Measurements from ENCODE around the gene LRRC56.

DNA sequence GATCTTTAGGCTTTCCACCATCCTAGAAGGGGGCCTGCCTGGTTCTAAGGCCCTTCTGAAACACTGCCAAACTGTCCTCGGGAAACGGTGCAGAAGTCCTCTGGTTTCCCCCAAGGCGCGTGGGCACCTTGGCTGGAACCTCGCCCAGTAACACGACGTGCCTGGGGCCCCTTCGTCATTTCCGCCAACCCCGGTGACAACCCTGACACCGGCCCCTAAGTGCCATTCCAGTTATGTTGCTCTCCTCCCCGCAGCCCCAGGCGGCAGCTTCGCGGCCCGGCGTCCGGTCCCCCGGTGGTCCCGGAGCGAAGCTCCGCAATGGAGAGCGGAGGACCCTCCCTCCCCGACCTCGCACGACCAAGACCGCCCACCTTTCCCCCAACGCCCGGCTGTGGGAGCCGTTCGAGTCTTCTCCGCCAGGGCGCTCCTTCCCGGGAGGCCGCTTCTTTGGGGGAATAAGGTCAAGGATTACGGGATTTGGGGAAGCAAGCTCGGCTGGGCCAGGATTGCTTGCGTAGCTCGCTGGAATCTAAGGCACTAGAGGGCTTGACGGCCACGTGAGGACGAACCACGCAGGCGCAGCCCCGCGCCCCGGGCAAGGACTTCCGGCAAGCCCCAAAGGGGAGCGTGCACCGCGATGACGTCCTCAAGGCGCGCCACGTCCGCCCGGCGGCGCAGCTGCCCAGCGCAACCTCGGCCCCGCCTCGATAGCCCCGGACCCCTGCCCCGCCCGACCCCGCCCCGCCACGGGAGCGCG lies 30.9 kb upstream of the LRRC56 start:
- TF ChIP-seq EZH2phosphoT487 (IDR thresholded peaks at IDR 0.05; ENCODE audit: unreplicated experiment) (no peak), EZH2 (IDR thresholded peaks at IDR 0.05; ENCODE audit: low read depth, unreplicated experiment) (no peak), JUNB (IDR thresholded peaks at IDR 0.05; ENCODE audit: unreplicated experiment) (no peak), CREB1 (CRISPR knock-in tag; IDR thresholded peaks at IDR 0.05; ENCODE audit: low read depth) (peak; percentile 98), POLR2AphosphoS5 (IDR thresholded peaks at IDR 0.05; ENCODE audit: low read depth) (no peak; the same call in 1 of the 2 replicates)
- TF ChIP-seq, protein P1, sequence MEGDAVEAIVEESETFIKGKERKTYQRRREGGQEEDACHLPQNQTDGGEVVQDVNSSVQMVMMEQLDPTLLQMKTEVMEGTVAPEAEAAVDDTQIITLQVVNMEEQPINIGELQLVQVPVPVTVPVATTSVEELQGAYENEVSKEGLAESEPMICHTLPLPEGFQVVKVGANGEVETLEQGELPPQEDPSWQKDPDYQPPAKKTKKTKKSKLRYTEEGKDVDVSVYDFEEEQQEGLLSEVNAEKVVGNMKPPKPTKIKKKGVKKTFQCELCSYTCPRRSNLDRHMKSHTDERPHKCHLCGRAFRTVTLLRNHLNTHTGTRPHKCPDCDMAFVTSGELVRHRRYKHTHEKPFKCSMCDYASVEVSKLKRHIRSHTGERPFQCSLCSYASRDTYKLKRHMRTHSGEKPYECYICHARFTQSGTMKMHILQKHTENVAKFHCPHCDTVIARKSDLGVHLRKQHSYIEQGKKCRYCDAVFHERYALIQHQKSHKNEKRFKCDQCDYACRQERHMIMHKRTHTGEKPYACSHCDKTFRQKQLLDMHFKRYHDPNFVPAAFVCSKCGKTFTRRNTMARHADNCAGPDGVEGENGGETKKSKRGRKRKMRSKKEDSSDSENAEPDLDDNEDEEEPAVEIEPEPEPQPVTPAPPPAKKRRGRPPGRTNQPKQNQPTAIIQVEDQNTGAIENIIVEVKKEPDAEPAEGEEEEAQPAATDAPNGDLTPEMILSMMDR (conservative IDR thresholded peaks at IDR 0.05; ENCODE audit: low read depth in 2 of 2), result no peak
- TF ChIP-seq, protein P2, sequence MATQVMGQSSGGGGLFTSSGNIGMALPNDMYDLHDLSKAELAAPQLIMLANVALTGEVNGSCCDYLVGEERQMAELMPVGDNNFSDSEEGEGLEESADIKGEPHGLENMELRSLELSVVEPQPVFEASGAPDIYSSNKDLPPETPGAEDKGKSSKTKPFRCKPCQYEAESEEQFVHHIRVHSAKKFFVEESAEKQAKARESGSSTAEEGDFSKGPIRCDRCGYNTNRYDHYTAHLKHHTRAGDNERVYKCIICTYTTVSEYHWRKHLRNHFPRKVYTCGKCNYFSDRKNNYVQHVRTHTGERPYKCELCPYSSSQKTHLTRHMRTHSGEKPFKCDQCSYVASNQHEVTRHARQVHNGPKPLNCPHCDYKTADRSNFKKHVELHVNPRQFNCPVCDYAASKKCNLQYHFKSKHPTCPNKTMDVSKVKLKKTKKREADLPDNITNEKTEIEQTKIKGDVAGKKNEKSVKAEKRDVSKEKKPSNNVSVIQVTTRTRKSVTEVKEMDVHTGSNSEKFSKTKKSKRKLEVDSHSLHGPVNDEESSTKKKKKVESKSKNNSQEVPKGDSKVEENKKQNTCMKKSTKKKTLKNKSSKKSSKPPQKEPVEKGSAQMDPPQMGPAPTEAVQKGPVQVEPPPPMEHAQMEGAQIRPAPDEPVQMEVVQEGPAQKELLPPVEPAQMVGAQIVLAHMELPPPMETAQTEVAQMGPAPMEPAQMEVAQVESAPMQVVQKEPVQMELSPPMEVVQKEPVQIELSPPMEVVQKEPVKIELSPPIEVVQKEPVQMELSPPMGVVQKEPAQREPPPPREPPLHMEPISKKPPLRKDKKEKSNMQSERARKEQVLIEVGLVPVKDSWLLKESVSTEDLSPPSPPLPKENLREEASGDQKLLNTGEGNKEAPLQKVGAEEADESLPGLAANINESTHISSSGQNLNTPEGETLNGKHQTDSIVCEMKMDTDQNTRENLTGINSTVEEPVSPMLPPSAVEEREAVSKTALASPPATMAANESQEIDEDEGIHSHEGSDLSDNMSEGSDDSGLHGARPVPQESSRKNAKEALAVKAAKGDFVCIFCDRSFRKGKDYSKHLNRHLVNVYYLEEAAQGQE (IDR thresholded peaks at IDR 0.05; ENCODE audit: unreplicated experiment), result no peak

Measured in GM23338 (cell line).